GM23338 (cell line): ENCODE data around the gene MORC3. TPM values are rescaled to one million over a fixed set of nuclear protein-coding genes. Genes with fewer than 3 reads are reported as not detected.
A peak's percentile ranks its signal among the peaks of the same experiment; 100 is the strongest.
"Not testable (repeated sequence)": the region's sequence is repeated elsewhere in the genome, so short reads cannot be mapped to it uniquely, and the experiment has no call there.

Experiments
- ATAC-seq: fragments of 200-7000 bp; cut with Tn5 transposase; 3 replicates; pipeline ENCODE4 v1.9.1; 2020
- DNase-seq: peaks from one replicate; pipeline ENCODE4 v3.0.0-alpha.2; 2015; ENCODE audit warnings: low spot score
- H2AFZ ChIP-seq: fragments of 200-600 bp; sonication (generic); 2 replicates; pipeline ENCODE4 v1.8.0; 2016; ENCODE audit warnings: antibody characterized with exemption, mild to moderate bottlenecking, moderate library complexity
- H3F3A ChIP-seq: fragments of 200-600 bp; sonication (generic); replicated peaks from 2 replicates; pipeline ENCODE4 v1.8.0; 2017; ENCODE audit warnings: antibody characterized with exemption, mixed run types, low read depth
- H3K27ac ChIP-seq: fragments of 200-600 bp; sonication (generic); 2 replicates; pipeline ENCODE4 v1.6.1; 2016; ENCODE audit warnings: low read depth
- H3K27me3 ChIP-seq: fragments of 200-600 bp; sonication (generic); 2 replicates; pipeline ENCODE4 v1.8.0; 2016; ENCODE audit warnings: mild to moderate bottlenecking, mixed run types, moderate library complexity; ENCODE audit not compliant: insufficient read depth
- H3K36me3 ChIP-seq: fragments of 200-600 bp; sonication (generic); 2 replicates; pipeline ENCODE4 v1.8.0; 2016; ENCODE audit warnings: mild to moderate bottlenecking; ENCODE audit not compliant: insufficient read depth
- H3K4me1 ChIP-seq: fragments of 200-600 bp; sonication (generic); 2 replicates; pipeline ENCODE4 v1.8.0; 2016; ENCODE audit warnings: mild to moderate bottlenecking, moderate library complexity; ENCODE audit not compliant: insufficient read depth
- H3K4me2 ChIP-seq: fragments of 200-600 bp; sonication (generic); 2 replicates; pipeline ENCODE4 v1.7.1; 2017; ENCODE audit warnings: mixed run types
- H3K4me3 ChIP-seq: fragments of 200-600 bp; sonication (generic); 2 replicates; pipeline ENCODE4 v1.6.1; 2016; ENCODE audit warnings: mixed run types
- H3K79me2 ChIP-seq: fragments of 200-600 bp; sonication (generic); replicated peaks from 2 replicates; pipeline ENCODE4 v1.8.0; 2017; ENCODE audit warnings: mild to moderate bottlenecking; ENCODE audit not compliant: insufficient read depth
- H3K9me2 ChIP-seq: fragments of 200-600 bp; sonication (generic); 2 replicates; pipeline ENCODE4 v1.8.0; 2017; ENCODE audit not compliant: insufficient read depth
- H4K20me1 ChIP-seq: fragments of 200-600 bp; sonication (generic); replicated peaks from 2 replicates; pipeline ENCODE4 v1.8.0; 2017; ENCODE audit warnings: mild to moderate bottlenecking; ENCODE audit not compliant: insufficient read depth
- H3K27ac Mint-ChIP-seq: 2 replicates; pipeline ENCODE4 v1.8.0; 2020; ENCODE audit warnings: inconsistent platforms, mild to moderate bottlenecking, moderate library complexity, mixed read lengths
- H3K27me3 Mint-ChIP-seq: 3 replicates; pipeline ENCODE4 v1.8.0; 2022; ENCODE audit warnings: low read depth, mild to moderate bottlenecking, moderate library complexity, mixed read lengths, inconsistent platforms; ENCODE audit not compliant: insufficient read depth, poor library complexity
- H3K36me3 Mint-ChIP-seq: 3 replicates; pipeline ENCODE4 v1.8.0; 2021; ENCODE audit warnings: low read depth, mild to moderate bottlenecking, inconsistent platforms, moderate library complexity, mixed read lengths
- H3K4me1 Mint-ChIP-seq: 3 replicates; pipeline ENCODE4 v1.8.0; 2020; ENCODE audit warnings: mild to moderate bottlenecking, inconsistent platforms, mixed read lengths
- H3K4me3 Mint-ChIP-seq: 3 replicates; pipeline ENCODE4 v1.8.0; 2021; ENCODE audit warnings: moderate library complexity, mild to moderate bottlenecking, inconsistent platforms, mixed read lengths
- H3K9me3 Mint-ChIP-seq: 3 replicates; pipeline ENCODE4 v1.8.0; 2020; ENCODE audit warnings: moderate library complexity, mild to moderate bottlenecking, inconsistent platforms, mixed read lengths
- CREB1 ChIP-seq: fragments of 250-450 bp; sonication (Bioruptor Pico); IDR thresholded peaks from 2 replicates; pipeline ENCODE4 v1.5.0; 2020; ENCODE audit warnings: low read depth, mild to moderate bottlenecking, moderate library complexity
- CTCF ChIP-seq, 2 experiments: fragments of 200-600 bp in 1 of 2; sonication (generic) in 1 of 2; conservative IDR thresholded peaks; 2 replicates each; pipeline versions ENCODE4 v1.5.1 to v1.6.1; 2016 to 2017; ENCODE audit warnings: antibody characterized with exemption in 2 of 2, low read depth in 2 of 2, mild to moderate bottlenecking in 2 of 2, moderate library complexity in 1 of 2
- EZH2 ChIP-seq: fragments of 200-600 bp; sonication (generic); IDR thresholded peaks from one replicate; pipeline ENCODE4 v1.8.0; 2017; ENCODE audit warnings: antibody characterized with exemption, mild to moderate bottlenecking, low read depth; ENCODE audit not compliant: unreplicated experiment
- EZH2phosphoT487 ChIP-seq: fragments of 200-600 bp; sonication (generic); IDR thresholded peaks from one replicate; pipeline ENCODE4 v1.8.1; 2018; ENCODE audit warnings: antibody characterized with exemption; ENCODE audit not compliant: unreplicated experiment
- JUNB ChIP-seq: IDR thresholded peaks from one replicate; pipeline ENCODE4 v1.6.1; 2016; ENCODE audit warnings: antibody characterized with exemption; ENCODE audit not compliant: unreplicated experiment
- NANOG ChIP-seq: IDR thresholded peaks from 2 replicates; pipeline ENCODE4 v1.6.1; 2016; ENCODE audit warnings: antibody characterized with exemption, borderline replicate concordance
- POLR2AphosphoS5 ChIP-seq: IDR thresholded peaks from 2 replicates; pipeline ENCODE4 v1.6.1; 2016; ENCODE audit warnings: antibody characterized with exemption, low read depth
- REST ChIP-seq: IDR thresholded peaks from one replicate; pipeline ENCODE4 v1.6.1; 2018; ENCODE audit warnings: antibody characterized with exemption; ENCODE audit not compliant: unreplicated experiment
- STAT1 ChIP-seq: IDR thresholded peaks from one replicate; pipeline ENCODE4 v1.6.1; 2016; ENCODE audit warnings: antibody characterized with exemption; ENCODE audit not compliant: unreplicated experiment
- ZNF114 ChIP-seq: fragments of 250-450 bp; sonication (Bioruptor Pico); IDR thresholded peaks from 2 replicates; pipeline ENCODE4 v1.5.0; 2020; ENCODE audit warnings: mild to moderate bottlenecking, moderate library complexity
- ZNF331 ChIP-seq: fragments of 250-450 bp; sonication (Bioruptor Pico); IDR thresholded peaks from 2 replicates; pipeline ENCODE4 v1.5.0; 2020; ENCODE audit warnings: low read depth, mild to moderate bottlenecking, moderate library complexity
- polyA plus RNA-seq: library from polyadenylated mRNA; unstranded; fragments of >200 nt; fragmentation: Nextera tagmentation; extraction: Ambion mirVana; gene quantifications from 2 replicates; pipeline ENCODE4 v1.2.1, GENCODE V29; 2016
- total RNA-seq: library from RNA; depleted of rRNA; stranded (reverse); fragments of >200 nt; shearing (Covaris generic); gene quantifications from 2 replicates; pipeline ENCODE4 v1.2.3, GENCODE V29; 2014

The MORC3 gene
- total and polyA plus RNA-seq, 2 experiments from 2014 or later: 11.5 to 25.4 TPM

GRCh38 chr21:36388835-36389234, 68.8 kb downstream of the MORC3 start:
- Histone ChIP-seq H3K4me3 (no peak overlapping the region), H3K27me3 (no peaks in the 10 kb centered on the region), H2AFZ (no peak overlapping the region), H3K4me1 (peaks cover 11% of the 10 kb centered on the region; the same call in 1 of the 2 replicates), H4K20me1 (no peaks in the 10 kb centered on the region), H3F3A (peaks cover 8% of the 10 kb centered on the region), H3K79me2 (no peaks in the 10 kb centered on the region), H3K4me2 (0 out of 2 replicates have a peak overlapping the region, but pooled peaks have one; percentile 41), H3K36me3 (peaks cover 6% of the 10 kb centered on the region; the same call in 1 of the 2 replicates), H3K27ac (peak overlapping the region; percentile 67; the same call in 1 of the 2 replicates), H3K9me2 (no peaks in the 10 kb centered on the region)
- H3K27ac Mint-ChIP-seq: no peak overlapping the region
- peaks cover 14% of the 10 kb centered on the region for H3K4me1 Mint-ChIP-seq
- TF ChIP-seq NANOG (no peak), JUNB (no peak), CTCF (conservative IDR thresholded peaks at IDR 0.05; ENCODE audit: low read depth in 2 of 2) (0 out of 4 replicates have a peak, but pooled peaks of 1 of the 2 experiments have one; percentile 21)
- peaks cover 16% of the 10 kb centered on the region for H3K27me3 Mint-ChIP-seq
- ATAC-seq (peak; percentile 73), DNase-seq (peak; percentile 88)
- H3K4me3 Mint-ChIP-seq: no peak overlapping the region; the same call in 2 of the 3 replicates
- peaks cover 51% of the 10 kb centered on the region for H3K36me3 Mint-ChIP-seq
- peaks cover 14% of the 10 kb centered on the region for H3K9me3 Mint-ChIP-seq

- Mint-ChIP-seq H3K9me3 (peaks cover 14% of the 10 kb centered on the region), H3K27me3 (peaks cover 11% of the 10 kb centered on the region), H3K4me1 (peaks cover 11% of the 10 kb centered on the region), H3K36me3 (peaks cover 69% of the 10 kb centered on the region)
- DNase-seq, H2AFZ ChIP-seq, H3K4me2 ChIP-seq, ATAC-seq, H3K9me2 ChIP-seq, H3K27ac Mint-ChIP-seq, H3K79me2 ChIP-seq, H3K4me3 ChIP-seq, H3K4me1 ChIP-seq, H3F3A ChIP-seq, H3K4me3 Mint-ChIP-seq, H3K36me3 ChIP-seq, H3K27ac ChIP-seq, H4K20me1 ChIP-seq, H3K27me3 ChIP-seq: not testable (repeated sequence)
These were observed 71.7 kb downstream of the MORC3 start for GRCh38 chr21:36391649-36392048.

- H3K4me1 ChIP-seq: no peaks in the 10 kb centered on the region
- H3K79me2 ChIP-seq: no peaks in the 10 kb centered on the region
- no peaks in the 10 kb centered on the region for H3K9me2 ChIP-seq
- Mint-ChIP-seq H3K27me3 (peaks cover 2% of the 10 kb centered on the region), H3K4me3 (no peak overlapping the region), H3K9me3 (peaks cover 14% of the 10 kb centered on the region), H3K36me3 (peaks cover 71% of the 10 kb centered on the region), H3K4me1 (no peaks in the 10 kb centered on the region), H3K27ac (no peak overlapping the region)
- no peaks in the 10 kb centered on the region for H3F3A ChIP-seq
- ATAC-seq (no peak), DNase-seq (no peak)
- H3K4me2 ChIP-seq: no peak overlapping the region
- no peak overlapping the region for H3K27ac ChIP-seq
- no peaks in the 10 kb centered on the region for H3K27me3 ChIP-seq
- H4K20me1 ChIP-seq: no peaks in the 10 kb centered on the region
- H3K4me3 ChIP-seq: no peak overlapping the region
- peaks cover 9% of the 10 kb centered on the region for H3K36me3 ChIP-seq
- H2AFZ ChIP-seq: no peak overlapping the region
- TF ChIP-seq ZNF331 (no peak), REST (no peak), STAT1 (no peak), POLR2AphosphoS5 (no peak), CTCF (conservative IDR thresholded peaks at IDR 0.05; ENCODE audit: low read depth in 2 of 2) (no peak), EZH2phosphoT487 (no peak), NANOG (no peak), CREB1 (CRISPR knock-in tag) (no peak), JUNB (no peak), ZNF114 (no peak), EZH2 (no peak)
These were observed 75.5 kb downstream of the MORC3 start for GRCh38 chr21:36395353-36396111.
